ENCODE results near the gene CHIC2. TPM values are rescaled to one million over a fixed set of nuclear protein-coding genes. Genes with fewer than 3 reads are reported as not detected.

Gene CHIC2
- polyA plus RNA-seq, 4 donors, result 12.5 to 26.2 (median 19.8) TPM

GRCh38 chr4:53961351-53961750, 103.1 kb downstream of the CHIC2 start:
- H3K4me3 ChIP-seq (ENCODE audit: low read depth in 1 of 3, low read length in 3 of 3), result no peak overlapping the region
- DNase-seq, result no peak
- FAIRE-seq, result no peak
- H3K36me3 ChIP-seq (ENCODE audit: control insufficient read depth in 3 of 3, insufficient read depth in 2 of 3, low read depth in 1 of 3, low read length in 3 of 3), result no peaks in the 10 kb centered on the region
- WGBS, 3 donors, result 69 to 82% (median 70%) methylated on average over 1 of the region's 1 CpG
- H3K4me1 ChIP-seq (ENCODE audit: control insufficient read depth in 3 of 3, insufficient read depth in 2 of 3, low read depth in 1 of 3, low read length in 2 of 3), result no peaks in the 10 kb centered on the region
- H3K9me3 ChIP-seq (ENCODE audit: control insufficient read depth in 2 of 2, insufficient read depth in 1 of 2, low read depth in 1 of 2, low read length in 1 of 2), result no peaks in the 10 kb centered on the region
- no peaks in the 10 kb centered on the region for H3K27me3 ChIP-seq (ENCODE audit: control insufficient read depth in 3 of 3, insufficient read depth in 3 of 3, low read length in 3 of 3)
- no peak overlapping the region for H3K27ac ChIP-seq (ENCODE audit: low read depth in 1 of 3, low read length in 2 of 3)

DNA sequence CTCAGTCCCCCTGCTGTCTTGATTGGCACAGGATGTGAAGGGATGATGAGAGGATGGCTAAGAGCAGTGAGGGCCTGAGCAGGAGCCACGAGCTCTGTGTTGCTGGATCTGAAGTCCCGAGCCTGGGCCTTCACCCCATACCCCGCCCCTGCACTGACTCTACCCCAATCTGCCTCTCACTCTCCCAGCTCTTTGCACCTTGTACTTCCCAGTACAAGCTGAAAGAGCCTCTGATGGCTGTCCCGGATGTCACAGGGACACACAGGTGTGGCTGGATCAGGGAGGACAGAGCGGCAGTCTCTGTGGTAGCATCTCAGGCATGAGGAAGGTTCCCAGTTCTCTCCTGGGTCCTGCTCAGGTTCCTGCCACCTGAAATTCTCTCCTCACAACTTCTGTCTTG, 103.6 kb downstream of the CHIC2 start:
- no peak overlapping the region for H3K4me3 ChIP-seq (ENCODE audit: low read depth in 1 of 3, low read length in 3 of 3)
- H3K36me3 ChIP-seq (ENCODE audit: control insufficient read depth in 3 of 3, insufficient read depth in 2 of 3, low read depth in 1 of 3, low read length in 3 of 3), result no peaks in the 10 kb centered on the region
- no peak overlapping the region for H3K27ac ChIP-seq (ENCODE audit: low read depth in 1 of 3, low read length in 2 of 3)
- DNase-seq, result peak in 1 of 2 donors; percentile 49
- H3K27me3 ChIP-seq (ENCODE audit: control insufficient read depth in 3 of 3, insufficient read depth in 3 of 3, low read length in 3 of 3), result no peaks in the 10 kb centered on the region
- no peaks in the 10 kb centered on the region for H3K4me1 ChIP-seq (ENCODE audit: control insufficient read depth in 3 of 3, insufficient read depth in 2 of 3, low read depth in 1 of 3, low read length in 2 of 3)
- 20 to 72% (median 41%) methylated on average over 5 of the region's 5 CpGs for WGBS, 3 donors
- H3K9me3 ChIP-seq (ENCODE audit: control insufficient read depth in 2 of 2, insufficient read depth in 1 of 2, low read depth in 1 of 2, low read length in 1 of 2), result no peaks in the 10 kb centered on the region
- FAIRE-seq, result no peak

Other genes with a start within 250 kb of the CHIC2 start
- gene GSX2, start 35.6 kb upstream of the CHIC2 start, polyA plus RNA-seq, result not detected
- 10 to 100 TPM in 2 of 4 donors, 1 to 10 TPM in 1, under 1 TPM in 1; 0.67 to 73.7 (median 7.7) TPM for gene PDGFRA, start 164.7 kb upstream of the CHIC2 start, polyA plus RNA-seq